Islet precursor cell (in vitro differentiated cells): ENCODE data around the gene HOXB3.

Experiments used
- DNase-seq: peaks from one replicate; pipeline ENCODE4 v3.0.0-alpha.2; 2018

Gene HOXB3

DNA sequence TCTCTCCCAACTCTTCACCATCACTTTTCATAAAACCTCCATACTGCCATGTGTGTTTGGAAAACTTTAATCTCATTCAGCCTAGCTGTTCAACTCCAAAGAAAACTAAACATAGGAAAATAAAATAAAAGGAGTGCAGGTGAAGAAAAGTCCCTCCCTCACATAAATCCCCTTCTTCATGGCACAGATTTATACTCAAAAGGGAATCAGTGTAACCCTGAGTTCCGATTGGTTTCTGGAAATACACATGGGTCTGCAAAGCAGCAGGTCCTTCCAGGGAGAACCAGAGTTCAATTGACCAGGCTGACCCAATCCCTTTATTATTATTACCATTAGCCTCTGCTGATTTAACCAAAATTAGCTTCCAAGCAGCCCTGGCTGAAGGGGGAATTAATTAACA, 36.2 kb downstream of the HOXB3 start:
- DNase-seq, result no peak

DNA sequence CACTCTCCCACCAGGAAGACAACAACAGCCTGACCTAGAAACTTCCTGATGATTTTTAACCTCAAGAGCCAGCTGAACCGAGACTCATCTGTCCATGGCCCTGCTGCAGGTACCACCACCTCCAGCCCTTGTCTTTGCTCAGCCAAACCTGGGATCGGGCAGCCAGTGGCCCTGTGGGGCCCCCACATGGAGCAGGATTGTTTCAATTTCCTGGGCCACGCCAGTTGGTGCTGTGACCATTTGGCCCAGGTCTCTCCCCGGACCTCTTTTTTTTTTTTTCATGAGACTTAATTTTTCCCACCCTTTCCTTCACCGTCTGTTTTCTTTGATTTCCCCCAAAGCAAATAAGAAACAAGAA, 36.9 kb downstream of the HOXB3 start:
- DNase-seq, result no peak

DNA sequence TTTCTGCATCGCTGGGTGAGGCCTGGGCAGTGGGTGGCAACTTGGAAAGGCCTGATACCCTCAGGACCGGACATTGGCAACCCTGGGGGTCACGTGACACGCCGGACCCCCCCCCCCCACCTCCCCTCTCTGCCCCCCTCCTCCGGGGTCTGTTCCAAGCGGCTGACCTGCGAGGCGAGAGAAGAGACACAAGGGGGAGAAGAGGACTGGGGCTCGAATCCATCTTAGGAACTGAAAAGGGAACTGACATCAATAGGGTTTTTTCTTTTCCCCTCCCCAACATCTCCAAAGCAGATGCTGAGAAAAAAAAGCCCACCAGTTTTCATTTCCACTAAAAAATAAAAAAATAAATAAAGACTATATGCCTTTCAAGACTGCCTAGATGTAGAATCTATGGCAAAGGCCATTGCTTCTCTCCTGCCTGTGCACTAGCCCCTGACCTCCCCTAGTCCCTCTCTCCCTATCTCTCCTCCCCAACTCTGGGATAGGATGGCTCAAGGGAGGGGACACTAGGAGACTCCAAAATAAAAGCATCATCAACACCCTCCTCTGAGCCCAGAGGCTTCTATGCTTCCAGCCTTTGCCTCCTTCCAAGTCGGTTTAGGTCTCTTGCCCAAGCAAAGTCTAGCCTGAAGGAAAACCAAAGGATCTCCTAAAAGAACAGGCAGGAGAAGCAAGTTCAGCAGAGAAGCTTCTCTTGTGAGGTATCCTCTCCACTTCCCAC, 37.4 kb downstream of the HOXB3 start:
- DNase-seq, result peak; percentile 70

DNA sequence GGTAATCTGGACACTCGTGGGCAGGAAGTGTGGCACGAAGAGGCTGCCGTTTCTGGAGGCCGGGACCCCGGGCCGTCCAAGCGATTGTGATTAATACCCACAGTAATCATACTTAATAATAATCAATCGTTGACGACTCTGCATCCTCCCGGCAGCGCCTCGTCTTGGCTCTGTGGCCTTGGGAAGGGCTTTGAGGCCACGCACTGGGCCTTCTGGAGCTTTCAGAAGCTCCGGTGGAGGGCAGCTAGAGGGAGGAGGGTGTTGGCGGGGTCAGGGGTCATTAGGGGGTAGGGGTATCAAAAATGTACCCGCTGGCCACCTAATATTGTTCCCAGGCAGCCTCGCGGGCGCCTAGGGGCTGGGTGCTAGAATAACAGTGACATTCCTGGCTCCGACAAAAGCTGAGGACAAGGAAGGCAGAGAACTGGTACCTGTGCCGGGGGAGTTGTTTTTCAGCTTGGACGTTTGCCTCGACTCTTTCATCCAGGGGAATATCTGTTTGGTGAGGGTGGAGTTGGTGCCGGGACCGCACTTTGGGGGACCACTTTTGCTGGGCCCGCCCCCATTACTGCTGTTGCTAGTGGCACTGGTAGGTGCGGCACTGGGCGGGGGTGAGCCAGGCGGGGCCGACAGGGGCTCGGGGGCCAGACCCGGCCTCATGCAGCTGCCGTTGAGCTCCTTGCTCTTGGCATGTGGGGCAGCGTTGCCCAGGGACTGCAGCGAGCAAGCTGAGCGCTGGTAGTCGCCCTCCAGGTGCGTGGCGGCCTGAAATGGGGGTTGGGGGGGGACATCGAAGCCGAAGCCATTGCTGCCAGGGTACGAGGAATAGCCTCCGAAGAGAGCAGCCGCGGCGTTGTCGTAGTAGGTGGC, 38.2 kb downstream of the HOXB3 start:
- peak; percentile 68 for DNase-seq

DNA sequence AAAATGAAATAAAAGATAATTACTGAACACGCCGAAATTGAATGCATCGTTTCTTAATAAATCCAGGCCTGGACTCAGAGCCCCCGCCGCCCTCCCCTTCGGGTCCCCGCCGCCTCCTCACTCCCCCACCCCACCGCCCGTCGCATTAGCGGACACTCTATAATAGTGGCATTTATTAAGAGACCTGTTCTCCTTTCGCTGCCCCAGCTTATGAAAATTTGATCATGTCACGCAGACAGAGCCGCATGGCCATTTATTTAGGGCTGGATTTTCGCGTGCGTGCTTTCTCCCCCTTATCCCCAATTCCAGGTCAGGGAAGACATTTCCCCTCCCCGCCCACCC, 38.9 kb downstream of the HOXB3 start:
- no peak for DNase-seq

DNA sequence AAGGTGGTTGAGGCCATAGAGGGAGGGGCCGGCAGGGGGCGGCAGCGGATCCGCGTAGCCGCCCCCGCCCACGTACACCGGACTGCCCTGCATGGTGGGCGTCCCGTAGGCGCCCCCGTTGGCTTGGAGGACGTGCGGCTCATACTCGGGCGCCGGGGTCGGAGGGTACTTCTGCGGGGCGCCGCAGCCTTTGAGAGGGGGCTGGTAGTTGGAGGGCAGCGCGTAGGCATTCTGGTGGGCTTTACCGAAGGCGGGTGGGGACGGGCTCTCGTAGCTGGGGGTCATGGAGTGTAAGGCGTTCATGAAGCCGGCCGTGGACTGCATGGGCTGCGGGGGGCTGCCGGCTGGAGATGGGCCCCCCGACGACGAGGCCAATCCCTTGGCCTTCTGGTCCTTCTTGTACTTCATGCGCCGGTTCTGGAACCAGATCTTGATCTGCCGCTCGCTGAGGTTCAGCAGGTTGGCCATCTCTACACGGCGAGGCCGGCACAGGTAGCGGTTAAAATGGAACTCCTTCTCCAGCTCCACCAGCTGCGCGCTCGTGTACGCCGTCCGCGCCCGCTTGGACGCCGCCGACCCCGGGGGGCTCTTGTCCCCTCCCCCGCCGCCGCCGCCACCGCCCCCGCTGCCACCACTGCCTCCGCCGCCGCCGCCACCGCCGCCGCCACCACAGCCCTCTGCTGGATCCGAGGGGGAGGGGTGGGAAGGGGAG, 39.4 kb downstream of the HOXB3 start:
- DNase-seq, result peak; percentile 71

DNA sequence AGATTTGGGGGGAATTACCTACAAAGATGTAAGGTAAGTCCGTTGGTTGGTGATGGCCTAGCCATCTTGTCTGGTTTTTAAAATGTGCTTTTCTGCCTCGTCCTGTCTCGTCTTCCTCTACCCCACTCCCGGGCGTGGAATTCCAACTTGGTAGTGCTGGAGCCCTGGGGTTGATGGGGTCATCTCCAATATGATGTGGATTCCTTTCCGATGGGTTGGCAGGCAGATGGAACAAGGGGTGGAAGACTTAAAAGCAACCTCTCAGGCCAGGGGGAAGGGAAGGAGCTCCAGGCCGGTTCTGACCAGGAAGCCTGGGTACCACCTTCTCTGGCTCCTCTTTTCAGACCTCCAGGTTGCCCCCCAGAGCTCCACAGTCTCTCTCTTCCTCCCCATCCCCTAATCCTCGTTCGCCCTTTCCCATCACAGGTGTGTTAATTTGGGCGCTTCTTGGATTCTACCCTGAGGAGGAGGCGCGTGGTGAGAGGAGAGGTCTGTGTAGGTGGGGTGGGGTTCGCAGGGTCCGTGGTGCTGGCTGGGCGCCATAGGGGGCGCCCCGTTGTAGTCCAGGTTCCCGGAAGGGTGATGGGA, 40.0 kb downstream of the HOXB3 start:
- DNase-seq, result peak; percentile 58

DNA sequence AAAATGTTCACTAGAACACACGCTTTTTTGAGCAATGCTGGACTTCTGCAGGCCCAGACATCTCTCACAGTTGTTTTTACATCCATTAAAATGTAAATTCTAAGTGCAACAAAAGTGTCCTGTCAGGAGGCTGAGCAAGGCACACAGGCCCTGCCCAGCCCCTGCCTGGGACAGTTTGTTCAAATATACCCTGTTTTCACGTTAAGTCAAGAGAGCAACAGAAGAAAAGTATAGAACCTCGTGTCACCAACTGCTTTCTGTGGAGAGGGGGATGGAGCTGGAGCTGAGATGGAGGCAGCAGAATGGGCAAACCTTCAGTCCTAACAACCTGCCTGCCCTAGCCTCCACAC, 40.8 kb downstream of the HOXB3 start:
- DNase-seq, result no peak

DNA sequence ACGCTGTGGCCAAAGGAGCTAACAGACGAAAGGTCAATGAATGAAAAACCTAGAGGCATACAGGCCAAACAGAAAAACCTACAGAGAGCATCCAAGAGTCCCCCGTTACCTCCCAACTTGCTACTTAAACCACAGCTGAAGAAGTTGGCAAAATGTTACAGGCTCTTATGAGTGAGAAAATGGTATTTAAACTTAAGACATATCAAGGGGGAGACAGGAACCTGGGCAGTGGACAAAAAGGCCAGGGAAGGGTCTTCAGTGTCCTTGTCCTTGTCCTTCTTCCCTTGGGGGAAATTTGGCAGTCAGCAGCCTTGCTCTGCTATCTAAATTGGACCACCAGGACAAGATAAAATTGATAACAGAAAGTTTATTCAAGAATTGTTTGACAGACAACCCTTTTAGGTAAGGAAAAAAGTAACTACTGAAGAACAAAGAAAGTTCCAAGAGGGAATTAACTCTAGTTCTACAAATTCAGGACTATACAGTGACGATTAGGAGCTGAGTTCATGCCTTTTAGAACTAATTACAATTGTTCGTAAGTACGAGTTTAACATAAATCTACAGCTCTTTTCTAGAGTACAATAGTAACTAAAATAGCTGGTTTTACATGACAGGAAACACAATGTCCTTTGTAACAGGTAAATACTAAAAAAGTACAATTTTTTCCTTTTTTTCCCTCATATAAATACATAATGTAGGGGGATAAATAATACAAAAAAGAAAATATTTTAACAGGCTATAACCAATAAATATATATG, 41.3 kb downstream of the HOXB3 start:
- peak; percentile 49 for DNase-seq

DNA sequence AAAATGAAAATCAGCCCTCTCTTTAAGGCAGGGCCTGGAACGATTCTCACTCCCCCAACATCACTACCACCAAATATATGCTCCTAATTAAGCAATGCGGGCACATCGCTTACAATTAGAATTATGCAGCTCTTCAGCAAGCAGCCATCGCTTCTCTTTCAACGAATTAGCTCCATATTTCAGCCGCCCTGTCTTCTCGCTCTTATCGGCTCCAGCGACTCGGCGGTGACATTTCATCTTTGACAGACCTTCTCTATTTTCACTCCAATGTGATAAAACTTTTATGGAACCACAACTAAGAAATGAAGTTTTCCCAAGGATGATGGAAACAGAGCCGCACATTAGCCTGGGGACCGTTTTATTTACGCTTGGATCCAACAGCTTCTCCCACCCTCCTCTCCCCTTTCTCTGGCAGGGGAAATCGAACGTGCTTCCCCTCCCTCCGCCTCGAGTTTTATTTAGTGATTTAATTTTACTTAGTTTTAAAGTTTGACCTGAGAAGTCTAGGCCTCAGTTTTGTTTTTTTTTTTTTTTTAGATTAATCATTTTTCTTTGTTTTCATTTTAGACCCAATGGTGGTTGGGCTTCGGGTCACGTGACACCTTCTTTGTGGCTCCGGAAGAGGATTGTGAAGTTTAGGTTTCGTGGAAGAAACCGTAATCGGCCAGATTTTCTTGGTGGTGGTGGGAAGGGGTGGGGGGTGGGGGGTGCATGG, 42.1 kb downstream of the HOXB3 start:
- DNase-seq, result peak; percentile 52

DNA sequence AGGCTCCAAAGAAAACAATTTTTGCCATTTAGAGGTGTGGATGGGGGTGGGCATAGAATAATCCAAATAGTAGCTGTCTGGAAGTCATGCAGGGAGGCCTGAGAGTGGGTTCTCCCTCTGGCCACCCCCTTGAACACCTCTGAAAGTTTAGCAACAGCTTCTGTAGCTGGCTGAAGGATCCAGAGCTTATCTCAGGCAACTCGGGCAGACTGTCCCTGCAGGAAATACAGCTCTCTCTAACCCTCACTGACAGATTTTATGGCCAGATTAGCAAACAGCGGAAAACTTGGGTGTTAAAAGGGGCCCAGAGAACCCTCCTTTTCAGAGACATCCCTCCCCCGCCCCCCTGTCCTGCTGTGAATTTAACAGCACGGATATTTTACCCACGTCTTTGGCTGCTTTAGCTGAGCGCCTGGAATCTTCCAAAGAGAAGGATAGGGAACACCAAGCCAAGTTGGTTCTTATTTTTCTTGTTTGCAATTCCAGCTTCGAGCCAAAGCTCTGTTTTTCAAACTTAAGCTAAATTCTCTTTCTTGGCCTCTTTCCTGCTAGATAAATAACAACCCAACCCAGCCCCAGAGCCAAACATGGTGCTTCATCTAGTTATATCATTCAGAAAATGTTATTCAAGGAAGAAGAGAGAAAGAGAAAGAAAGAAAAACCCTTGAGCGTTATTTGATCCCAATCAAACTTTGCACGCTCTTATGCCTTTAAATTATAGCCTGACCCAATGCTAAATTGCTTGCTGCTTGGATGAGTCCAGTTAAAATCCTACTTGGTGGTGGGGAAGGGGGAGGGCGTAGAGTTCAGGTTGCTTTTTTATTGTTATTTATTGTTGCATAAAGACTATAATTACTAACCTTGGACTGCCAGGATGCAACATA, 42.9 kb downstream of the HOXB3 start:
- peak; percentile 73 for DNase-seq

DNA sequence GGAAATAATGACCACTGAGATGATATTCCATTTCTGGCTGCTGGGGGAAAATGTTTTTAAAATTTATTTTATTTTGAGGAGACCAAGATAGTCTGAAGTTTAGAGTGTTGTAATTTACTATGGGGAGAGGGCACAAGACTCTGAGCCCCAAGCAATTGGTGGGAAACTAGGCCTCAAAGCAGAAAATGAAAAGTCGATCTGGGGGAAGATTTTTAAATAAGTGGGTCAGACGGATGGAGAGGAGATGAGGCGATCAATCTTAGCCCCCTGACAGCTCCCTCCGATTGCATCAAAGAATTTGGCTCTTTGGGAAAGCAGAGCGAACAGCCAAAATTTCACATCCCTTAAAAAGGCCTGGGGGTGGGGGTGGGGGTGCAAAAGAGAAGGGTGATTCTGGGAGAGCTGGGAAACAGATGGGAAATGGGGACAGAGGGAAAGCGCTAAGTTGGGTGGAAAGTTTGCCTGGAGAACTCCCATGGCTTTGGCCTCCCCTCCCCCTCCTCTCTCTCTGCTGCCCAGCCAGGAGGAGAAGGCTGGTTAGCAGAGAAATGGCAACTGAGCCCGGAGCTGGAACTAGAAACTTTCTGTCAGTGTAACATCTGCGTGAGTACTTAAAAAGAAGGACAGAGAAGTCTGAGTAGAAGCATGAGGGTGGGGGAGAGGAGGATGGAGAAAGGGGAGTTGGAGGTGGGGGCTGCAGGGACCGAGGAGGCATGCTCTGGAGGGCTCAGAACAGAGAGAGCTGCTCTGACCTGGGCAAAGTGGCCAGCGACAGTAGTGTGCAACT, 43.7 kb downstream of the HOXB3 start:
- DNase-seq, result peak; percentile 85

DNA sequence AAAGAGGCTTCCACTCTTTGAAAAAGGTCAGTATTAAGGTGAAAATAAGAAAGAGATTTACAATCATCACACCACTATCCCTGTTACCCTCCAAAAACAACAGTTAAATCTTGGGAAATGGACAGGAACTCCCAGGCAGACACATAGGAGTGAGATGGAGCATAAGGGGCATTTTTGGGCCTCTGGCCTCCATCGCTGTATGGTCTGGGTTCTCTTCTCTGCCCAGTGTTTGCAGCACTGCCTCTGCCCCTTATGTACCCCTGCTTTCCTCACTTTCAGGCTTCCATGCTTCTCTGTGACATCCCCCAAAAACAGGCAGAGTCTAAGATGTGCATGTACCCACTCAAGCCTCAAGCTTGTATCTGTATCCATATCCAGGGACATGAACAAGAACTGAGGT, 44.5 kb downstream of the HOXB3 start:
- peak; percentile 44 for DNase-seq

DNA sequence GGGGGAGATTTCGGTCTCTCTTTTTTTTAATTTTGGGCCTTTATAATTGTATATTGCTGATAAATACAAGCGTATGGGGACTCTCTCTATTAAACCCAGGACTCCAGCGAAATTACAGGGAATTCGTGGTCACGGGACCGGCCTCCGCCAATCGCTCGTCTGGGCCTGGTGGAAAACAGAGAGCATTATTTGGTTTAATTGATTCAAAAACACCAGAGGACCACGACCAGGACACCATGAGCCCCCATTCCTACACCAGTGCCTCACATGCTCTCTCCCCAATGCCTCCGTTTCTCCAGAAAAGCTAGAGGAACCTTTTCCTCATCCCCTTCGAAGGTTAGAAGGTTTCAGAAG, 45.0 kb downstream of the HOXB3 start, which contains the start of gene HOXB2:
Gene HOXB2, minus strand, starts transcription at position 88 of the 354 bp plus-strand sequence. CDS start 198 bp downstream, outside the sequence.
- peak; percentile 67 for DNase-seq

DNA sequence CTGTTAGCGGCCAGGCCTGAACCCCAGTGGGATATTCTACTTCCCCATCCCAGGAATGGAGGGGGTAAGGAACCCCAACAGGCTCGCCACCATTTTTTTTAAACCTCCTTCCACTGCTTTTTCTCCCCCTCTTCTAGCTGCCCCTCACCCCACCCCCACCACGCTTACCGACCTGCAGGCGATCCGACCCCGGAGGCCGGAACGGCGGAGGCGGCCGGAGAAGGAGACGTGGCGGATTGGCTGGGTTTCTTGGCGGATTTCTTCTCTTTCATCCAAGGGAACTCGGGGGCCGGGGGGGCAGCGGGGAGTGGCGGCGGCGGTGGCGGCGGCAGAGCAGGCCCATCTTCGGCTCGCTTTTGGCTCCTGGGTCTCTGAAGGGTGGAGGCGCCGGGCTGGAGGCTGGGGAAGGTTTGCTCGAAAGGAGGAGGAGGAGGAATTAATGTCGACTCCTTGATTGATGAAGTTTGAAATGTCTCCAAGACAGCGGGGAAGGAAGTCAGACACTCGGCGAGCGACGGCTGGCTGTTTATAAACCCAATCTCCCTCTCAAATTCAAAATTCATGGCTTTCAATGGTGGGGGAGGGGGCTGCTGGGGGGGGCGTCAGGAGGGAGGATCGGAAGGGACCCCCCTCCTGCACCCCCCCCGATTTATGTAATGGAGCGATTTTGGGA, 45.6 kb downstream of the HOXB3 start:
- DNase-seq, result peak; percentile 93

DNA sequence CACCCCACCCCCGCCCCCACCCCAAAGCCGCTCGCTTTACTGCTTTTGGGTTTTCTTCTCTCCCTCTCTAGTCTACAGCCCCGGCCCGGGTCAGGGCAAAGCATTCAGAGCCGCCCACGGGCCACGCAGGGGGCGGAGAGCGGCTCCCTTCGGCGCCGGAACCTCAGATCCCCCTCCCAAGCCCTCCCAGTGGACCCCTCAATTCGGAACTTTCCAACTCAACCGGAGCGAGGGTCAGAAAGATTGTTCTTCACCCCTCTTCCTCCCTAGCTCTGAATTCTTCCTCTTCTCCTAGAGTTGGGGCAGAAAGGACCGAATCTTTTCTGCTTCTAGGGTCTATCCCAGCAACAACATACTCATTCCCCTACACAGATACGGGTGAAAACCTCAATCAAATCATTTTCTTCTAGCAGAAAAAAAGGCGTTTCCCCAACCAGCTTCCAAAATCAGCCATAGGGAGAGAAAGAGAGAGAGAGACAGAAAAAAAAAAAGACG, 46.1 kb downstream of the HOXB3 start:
- DNase-seq, result no peak

DNA sequence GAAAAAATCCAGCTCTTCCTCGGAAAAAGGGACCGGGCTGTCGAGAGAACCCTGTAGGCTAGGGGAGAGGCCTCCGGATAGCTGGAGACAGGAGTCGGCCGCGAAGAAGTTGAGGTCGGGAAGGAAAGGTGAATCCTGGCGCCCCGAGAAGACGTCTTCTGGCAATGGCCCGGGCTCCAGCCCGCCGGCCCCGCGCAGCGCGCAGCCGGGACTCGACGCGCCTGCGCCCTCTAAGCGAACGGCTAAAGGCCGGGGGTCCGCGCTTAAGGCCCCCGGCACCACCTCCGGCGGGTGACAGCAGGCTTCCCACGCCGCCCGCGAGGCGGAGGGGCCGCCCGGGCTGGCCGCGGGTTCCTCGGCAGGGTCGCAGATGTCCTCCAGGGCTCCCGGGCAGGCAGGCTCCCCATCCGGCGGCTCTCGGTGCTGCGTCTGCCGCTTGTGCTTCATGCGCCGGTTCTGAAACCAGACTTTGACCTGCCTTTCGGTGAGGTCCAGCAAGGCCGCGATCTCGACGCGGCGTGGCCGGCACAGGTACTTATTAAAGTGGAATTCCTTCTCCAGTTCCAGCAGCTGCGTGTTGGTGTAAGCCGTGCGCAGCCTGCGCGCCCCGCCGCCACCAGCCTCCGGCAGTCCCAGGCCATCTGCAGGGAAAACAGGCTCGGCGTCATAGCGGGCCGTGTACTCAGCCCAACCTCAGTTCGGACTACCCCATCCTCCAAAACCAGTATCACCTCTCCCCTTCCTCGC, 46.8 kb downstream of the HOXB3 start:
- DNase-seq, result peak; percentile 88

DNA sequence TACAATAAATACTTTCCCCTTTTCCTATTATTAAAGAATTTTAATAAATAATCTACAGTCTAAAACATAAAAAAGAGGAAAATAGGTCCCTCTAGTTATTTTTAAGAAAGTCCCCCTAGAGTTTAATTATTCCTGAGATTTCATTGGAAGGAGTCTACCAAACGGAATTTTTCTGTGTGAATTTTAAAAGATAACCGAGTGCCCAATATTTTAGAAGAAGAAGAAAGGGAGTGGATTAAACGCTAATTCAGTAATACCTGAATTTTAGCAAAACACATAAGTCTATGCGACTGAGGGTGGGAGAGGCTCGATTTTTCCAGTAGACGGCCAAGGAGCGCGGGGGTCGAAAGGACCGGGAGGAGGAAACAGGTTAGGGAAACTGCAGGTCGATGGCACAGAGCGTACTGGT, 47.3 kb downstream of the HOXB3 start:
- DNase-seq, result peak; percentile 63
